Measurements from ENCODE around the gene GARRE1. TPM values are rescaled to one million over a fixed set of nuclear protein-coding genes. Genes with fewer than 3 reads are reported as not detected.
"Not testable (repeated sequence)": the region's sequence is repeated elsewhere in the genome, so short reads cannot be mapped to it uniquely, and the experiment has no call there.

The GARRE1 gene
- total and polyA plus RNA-seq, 2 of the 13 experiments (the other 11 are each of a cell fraction or from before 2014, with no cell fraction given): 8.0 to 11.7 TPM

- DNase-seq (ENCODE audit: low spot score) (no peak), ATAC-seq (no peak), FAIRE-seq (no peak)
- Histone ChIP-seq H3K4me1 (ENCODE audit: insufficient read depth, low read length) (peaks cover 30% of the 10 kb centered on the region), H3K4me2 (ENCODE audit: low read depth, low read length) (no peak overlapping the region), H3K4me3 (replicated peaks in 1 of 3; ENCODE audit: insufficient read depth in 1 of 3, low read depth in 2 of 3, low read length in 3 of 3) (no peak overlapping the region), H3K27ac (ENCODE audit: extremely low read length, insufficient read depth, low read length) (no peak overlapping the region), H3K36me3 (replicated peaks in 1 of 2; ENCODE audit: control insufficient read depth in 1 of 2, insufficient read depth in 2 of 2, low read length in 2 of 2) (no peaks in the 10 kb centered on the region), H3K9me3 (ENCODE audit: low read length) (no peaks in the 10 kb centered on the region), H3K9ac (ENCODE audit: insufficient read depth, low read depth, low read length) (no peak overlapping the region), H4K20me1 (ENCODE audit: insufficient read depth, low read length) (no peaks in the 10 kb centered on the region), H2AFZ (ENCODE audit: low read length) (no peak overlapping the region), H3K27me3 (ENCODE audit: control insufficient read depth in 1 of 2, insufficient read depth in 2 of 2, low read length in 2 of 2) (no peaks in the 10 kb centered on the region), H3K79me2 (ENCODE audit: insufficient read depth, low read length) (no peaks in the 10 kb centered on the region)
- WGBS (ENCODE audit: low lambda C conversion rate): 75% methylated on average over 4 of the region's 4 CpGs
- no TSS peak for BruUV-seq (replicated peaks)
- CTCF ChIA-PET (ENCODE audit: low intra/inter-chr PET ratio, low total read pairs): no interaction called here
- TF ChIP-seq ZNF460 (CRISPR knock-in tag; IDR thresholded peaks at IDR 0.05; ENCODE audit: borderline replicate concordance) (peak; percentile 32; the same call in 1 of the 2 replicates), ZNF674 (CRISPR knock-in tag; IDR thresholded peaks at IDR 0.05; ENCODE audit: low read depth) (no peak)
- intact Hi-C loops (cut with micrococcal nuclease; ENCODE audit: unreplicated experiment) (no loop called here), in situ Hi-C loops (cut with HindIII; ENCODE audit: extremely low pct_ligation_motif_present, low pct_unique_long_range_greater_than_20kb) (no loop called here)
- POLR2A ChIA-PET: no interaction called here
Observed at GRCh38 chr19:34248941-34249340, 5.4 kb upstream of the GARRE1 start.

- TF ChIP-seq ZBTB33 (CRISPR knock-in tag; IDR thresholded peaks at IDR 0.05): peak; percentile 34; the same call in 1 of the 2 replicates
- H2AFZ ChIP-seq (ENCODE audit: low read length); POLR2A ChIA-PET; CTCF ChIA-PET (ENCODE audit: low intra/inter-chr PET ratio, low total read pairs); H4K20me1 ChIP-seq (ENCODE audit: insufficient read depth, low read length); FAIRE-seq; DNase-seq (ENCODE audit: low spot score); ATAC-seq; BruUV-seq (replicated peaks); in situ Hi-C loops (cut with HindIII; ENCODE audit: extremely low pct_ligation_motif_present, low pct_unique_long_range_greater_than_20kb); H3K27ac ChIP-seq (ENCODE audit: extremely low read length, insufficient read depth, low read length); H3K9me3 ChIP-seq (ENCODE audit: low read length); H3K9ac ChIP-seq (ENCODE audit: insufficient read depth, low read depth, low read length); H3K36me3 ChIP-seq (replicated peaks in 1 of 2; ENCODE audit: control insufficient read depth in 1 of 2, insufficient read depth in 2 of 2, low read length in 2 of 2); intact Hi-C loops (cut with micrococcal nuclease; ENCODE audit: unreplicated experiment); H3K27me3 ChIP-seq (ENCODE audit: control insufficient read depth in 1 of 2, insufficient read depth in 2 of 2, low read length in 2 of 2): not testable (repeated sequence)
- Histone ChIP-seq H3K4me1 (ENCODE audit: insufficient read depth, low read length) (peaks cover 48% of the 10 kb centered on the region), H3K4me2 (ENCODE audit: low read depth, low read length) (0 out of 2 replicates have a peak overlapping the region, but pooled peaks have one; percentile 87), H3K79me2 (ENCODE audit: insufficient read depth, low read length) (peaks cover 26% of the 10 kb centered on the region), H3K4me3 (replicated peaks in 1 of 3; ENCODE audit: insufficient read depth in 1 of 3, low read depth in 2 of 3, low read length in 3 of 3) (0 out of 6 replicates have a peak overlapping the region, but pooled peaks of 1 of the 3 experiments have one; percentile 94)
- WGBS (ENCODE audit: low lambda C conversion rate): 93% methylated on average over 14 of the region's 14 CpGs
Observed at GRCh38 chr19:34253167-34253566, 1.2 kb upstream of the GARRE1 start.
